DMS153 (cell line): Measurements from ENCODE around the gene TMEM39A.

Experiments
- DNase-seq: peaks from one replicate; lab custom pipeline; 2025; lab: John Stamatoyannopoulos, UW

Gene TMEM39A

DNA sequence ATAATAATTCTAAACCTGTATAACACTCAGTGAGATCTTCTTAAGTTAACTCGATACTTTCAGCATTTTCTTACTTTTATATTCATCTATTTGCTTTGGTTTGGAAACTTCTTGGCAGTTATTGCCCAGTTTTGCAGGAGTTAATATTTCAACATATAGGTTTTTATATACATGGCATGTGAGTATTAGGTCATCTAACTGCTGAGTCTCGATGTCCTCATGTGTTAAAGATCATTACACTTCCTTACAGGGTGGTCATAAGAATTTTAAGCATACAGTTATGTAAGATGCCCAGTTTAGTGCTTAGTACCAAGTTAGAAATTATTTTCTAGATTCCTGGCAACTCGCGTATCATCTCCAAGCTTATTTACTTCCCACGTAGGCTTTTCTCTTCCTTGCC, 62.9 kb downstream of the TMEM39A start:
- no peak for DNase-seq

- no peak for DNase-seq
Measured at GRCh38 chr3:119396870-119397269, 66.5 kb downstream of the TMEM39A start.

GRCh38 chr3:119395923-119396358, 67.5 kb downstream of the TMEM39A start:
- DNase-seq = no peak

DNA sequence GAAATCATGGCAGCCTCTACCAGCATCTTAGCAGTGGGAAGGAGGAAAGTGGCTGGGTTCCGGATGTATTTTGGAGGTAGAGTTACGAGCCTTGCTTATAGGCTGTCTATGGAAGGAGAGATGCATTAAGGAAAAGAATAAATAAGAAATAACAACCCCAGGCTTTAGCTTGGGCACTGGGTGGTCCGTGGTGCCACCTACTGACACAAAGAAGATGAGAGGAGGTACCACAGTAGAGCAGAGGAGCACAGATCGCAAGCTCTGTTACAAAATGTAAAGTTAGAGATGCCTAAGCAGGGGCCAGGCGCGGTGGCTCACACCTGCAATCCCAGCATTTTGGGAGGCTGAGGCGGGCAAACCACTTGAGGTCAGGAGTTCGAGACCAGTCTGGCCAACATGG, 74.8 kb downstream of the TMEM39A start:
- DNase-seq = no peak

DNA sequence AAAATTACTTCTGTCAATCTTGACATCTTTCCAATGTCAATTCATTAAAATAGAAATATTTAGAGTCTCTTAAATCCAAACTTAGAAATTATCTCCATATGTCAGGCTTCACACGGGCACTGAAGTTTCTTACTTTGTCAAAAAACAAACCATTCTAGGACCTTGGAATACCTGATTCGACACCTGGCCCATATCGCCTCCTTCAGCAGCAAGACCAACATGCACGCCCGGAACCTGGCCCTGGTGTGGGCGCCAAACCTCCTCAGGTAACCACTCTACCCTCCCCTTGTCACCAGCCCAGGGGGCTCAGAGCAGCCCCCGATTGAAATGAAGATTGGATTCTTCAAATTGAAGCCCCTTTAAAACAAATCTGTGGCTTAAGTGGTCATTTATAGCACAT, 81.3 kb downstream of the TMEM39A start:
- no peak for DNase-seq

- no peak for DNase-seq
Measured at GRCh38 chr3:119380697-119381096, 82.7 kb downstream of the TMEM39A start.
